H9 (cell line): ENCODE measurements around the gene SIL1. TPM values are rescaled to one million over a fixed set of nuclear protein-coding genes. Genes with fewer than 3 reads are reported as not detected.

ENCODE experiments used
- DNase-seq: peaks from one replicate; pipeline ENCODE4 v3.0.0-alpha.2; 2017
- H2AFZ ChIP-seq: one replicate; pipeline ENCODE4 v1.6.1; 2013; ENCODE audit warnings: mild to moderate bottlenecking, low read length, control low read depth, moderate library complexity
- H2AK5ac ChIP-seq: 2 replicates; pipeline ENCODE4 v1.6.1; 2013; ENCODE audit warnings: low read length, control low read depth, mixed read lengths; ENCODE audit not compliant: insufficient read length
- H2BK120ac ChIP-seq: one replicate; pipeline ENCODE4 v1.6.1; 2013; ENCODE audit warnings: low read depth, mild to moderate bottlenecking, low read length, control low read depth, inconsistent platforms; ENCODE audit not compliant: poor library complexity, severe bottlenecking
- H2BK12ac ChIP-seq: 2 replicates; pipeline ENCODE4 v1.6.1; 2013; ENCODE audit warnings: low read length, control low read depth, mixed read lengths, low read depth; ENCODE audit not compliant: insufficient read length
- H2BK15ac ChIP-seq: 2 replicates; pipeline ENCODE4 v1.6.1; 2013; ENCODE audit warnings: low read depth, low read length, control low read depth
- H2BK20ac ChIP-seq: one replicate; pipeline ENCODE4 v1.6.1; 2013; ENCODE audit warnings: low read depth, mild to moderate bottlenecking, low read length, control low read depth, inconsistent platforms; ENCODE audit not compliant: poor library complexity, severe bottlenecking
- H2BK5ac ChIP-seq: 2 replicates; pipeline ENCODE4 v1.6.1; 2013; ENCODE audit warnings: low read length, control low read depth, mixed read lengths; ENCODE audit not compliant: insufficient read length
- H3K14ac ChIP-seq: 2 replicates; pipeline ENCODE4 v1.6.1; 2013; ENCODE audit warnings: low read length, control low read depth; ENCODE audit not compliant: insufficient read depth
- H3K18ac ChIP-seq: 2 replicates; pipeline ENCODE4 v1.6.1; 2013; ENCODE audit warnings: low read depth, mild to moderate bottlenecking, mixed read lengths, low read length, control low read depth; ENCODE audit not compliant: insufficient read length
- H3K23ac ChIP-seq: 2 replicates; pipeline ENCODE4 v1.6.1; 2013; ENCODE audit warnings: low read length, control low read depth, mixed read lengths, low read depth; ENCODE audit not compliant: insufficient read length
- H3K23me2 ChIP-seq: 2 replicates; pipeline ENCODE4 v1.6.1; 2013; ENCODE audit warnings: low read depth, mild to moderate bottlenecking, mixed read lengths, low read length, control low read depth; ENCODE audit not compliant: insufficient read length, poor library complexity, severe bottlenecking
- H3K27ac ChIP-seq: 2 replicates; pipeline ENCODE4 v1.5.1; 2013; ENCODE audit warnings: low read length, control low read depth, mixed read lengths, low read depth; ENCODE audit not compliant: insufficient read length
- H3K27me3 ChIP-seq: 2 replicates; pipeline ENCODE4 v1.6.1; 2013; ENCODE audit warnings: low read length, control low read depth, inconsistent platforms; ENCODE audit not compliant: insufficient read depth
- H3K4ac ChIP-seq: 2 replicates; pipeline ENCODE4 v1.6.1; 2013; ENCODE audit warnings: low read depth, mild to moderate bottlenecking, control low read depth, inconsistent platforms, low read length, moderate library complexity
- H3K4me1 ChIP-seq: 2 replicates; pipeline ENCODE4 v1.6.1; 2013; ENCODE audit warnings: low read length, control low read depth, inconsistent platforms; ENCODE audit not compliant: insufficient read depth
- H3K4me2 ChIP-seq: 2 replicates; pipeline ENCODE4 v1.6.1; 2013; ENCODE audit warnings: low read length, control low read depth, mixed read lengths; ENCODE audit not compliant: insufficient read length, insufficient read depth
- H3K56ac ChIP-seq: 2 replicates; pipeline ENCODE4 v1.6.1; 2013; ENCODE audit warnings: low read depth, mild to moderate bottlenecking, mixed read lengths, low read length, control low read depth; ENCODE audit not compliant: insufficient read length
- H3K79me1 ChIP-seq: 2 replicates; pipeline ENCODE4 v1.6.1; 2013; ENCODE audit warnings: low read depth, mild to moderate bottlenecking, moderate library complexity, low read length, control low read depth, inconsistent platforms; ENCODE audit not compliant: insufficient read depth, poor library complexity, severe bottlenecking
- H3K79me2 ChIP-seq: 2 replicates; pipeline ENCODE4 v1.6.1; 2013; ENCODE audit warnings: low read length, control low read depth, inconsistent platforms; ENCODE audit not compliant: insufficient read depth
- H3K9ac ChIP-seq: 2 replicates; pipeline ENCODE4 v1.6.1; 2013; ENCODE audit warnings: low read length, control low read depth, mixed read lengths; ENCODE audit not compliant: insufficient read length; ENCODE audit errors: extremely low read depth
- H3K9me3 ChIP-seq: one replicate; pipeline ENCODE4 v1.6.1; 2013; ENCODE audit warnings: low read depth, low read length, inconsistent platforms; ENCODE audit not compliant: control insufficient read depth
- H3T11ph ChIP-seq: one replicate; pipeline ENCODE4 v1.6.1; 2013; ENCODE audit warnings: mild to moderate bottlenecking, low read length, control low read depth, inconsistent platforms
- H4K20me1 ChIP-seq: one replicate; pipeline ENCODE4 v1.6.1; 2013; ENCODE audit not compliant: control insufficient read depth, insufficient read length, insufficient read depth
- H4K5ac ChIP-seq: 2 replicates; pipeline ENCODE4 v1.6.1; 2013; ENCODE audit warnings: low read depth, mild to moderate bottlenecking, mixed read lengths, low read length, control low read depth; ENCODE audit not compliant: insufficient read length
- H4K8ac ChIP-seq: replicated peaks from 2 replicates; pipeline ENCODE4 v1.6.1; 2013; ENCODE audit warnings: low read length, control low read depth, mixed read lengths, low read depth; ENCODE audit not compliant: insufficient read length
- H4K91ac ChIP-seq: 2 replicates; pipeline ENCODE4 v1.6.1; 2013; ENCODE audit warnings: low read depth, mild to moderate bottlenecking, moderate library complexity, mixed read lengths, low read length, control low read depth; ENCODE audit not compliant: insufficient read length
- H3K27ac Mint-ChIP-seq, 3 experiments: 2 replicates in 2 of 3; 3 replicates in 1 of 3; pipeline ENCODE4 v1.8.0; 2020 to 2021; ENCODE audit warnings: mixed read lengths in 3 of 3, mild to moderate bottlenecking in 1 of 3, moderate library complexity in 1 of 3
- H3K27me3 Mint-ChIP-seq: 2 replicates; pipeline ENCODE4 v1.8.0; 2021; ENCODE audit warnings: low read depth, mild to moderate bottlenecking, moderate library complexity, mixed read lengths
- H3K36me3 Mint-ChIP-seq, 3 experiments: 2 replicates in 2 of 3; 3 replicates in 1 of 3; pipeline ENCODE4 v1.8.0; 2020 to 2021; ENCODE audit warnings: low read depth in 3 of 3, mixed read lengths in 3 of 3; ENCODE audit not compliant: insufficient read depth in 1 of 3
- H3K4me1 Mint-ChIP-seq, 2 experiments: 2 replicates each; pipeline ENCODE4 v1.8.0; 2020; ENCODE audit warnings: mixed read lengths in 2 of 2
- H3K4me3 Mint-ChIP-seq, 2 experiments: 2 replicates in 1 of 2; 3 replicates in 1 of 2; pipeline ENCODE4 v1.8.0; 2020 to 2021; ENCODE audit warnings: mild to moderate bottlenecking in 2 of 2, mixed read lengths in 2 of 2, moderate library complexity in 1 of 2
- H3K9me3 Mint-ChIP-seq, 2 experiments: 2 replicates in 1 of 2; 3 replicates in 1 of 2; pipeline ENCODE4 v1.8.0; 2020; ENCODE audit warnings: mild to moderate bottlenecking in 2 of 2, mixed read lengths in 2 of 2, moderate library complexity in 1 of 2
- WGBS: extraction: QIAGEN DNeasy Blood & Tissue Kit; methylation state at CpG from one replicate; pipeline ENCODE4 v1.1.7; 2013; ENCODE audit warnings: missing lambda C conversion rate, low lambda C conversion rate, mixed read lengths; ENCODE audit not compliant: insufficient read length; ENCODE audit errors: extremely low coverage; 5-methylcytosine and 5-hydroxymethylcytosine counted together
- total RNA-seq: library from RNA; stranded (reverse); gene quantifications from 2 replicates; pipeline ENCODE4 v1.2.1, GENCODE V29; 2021
- TF ChIP-seq, protein P1 (sequence below): fragments of 200-600 bp; sonication (generic); conservative IDR thresholded peaks from 3 replicates; pipeline ENCODE4 v1.8.0; 2021; ENCODE audit warnings: antibody characterized with exemption, mild to moderate bottlenecking

The SIL1 gene
- total RNA-seq, 1 experiment from 2014 or later = 10.6 TPM

DNA sequence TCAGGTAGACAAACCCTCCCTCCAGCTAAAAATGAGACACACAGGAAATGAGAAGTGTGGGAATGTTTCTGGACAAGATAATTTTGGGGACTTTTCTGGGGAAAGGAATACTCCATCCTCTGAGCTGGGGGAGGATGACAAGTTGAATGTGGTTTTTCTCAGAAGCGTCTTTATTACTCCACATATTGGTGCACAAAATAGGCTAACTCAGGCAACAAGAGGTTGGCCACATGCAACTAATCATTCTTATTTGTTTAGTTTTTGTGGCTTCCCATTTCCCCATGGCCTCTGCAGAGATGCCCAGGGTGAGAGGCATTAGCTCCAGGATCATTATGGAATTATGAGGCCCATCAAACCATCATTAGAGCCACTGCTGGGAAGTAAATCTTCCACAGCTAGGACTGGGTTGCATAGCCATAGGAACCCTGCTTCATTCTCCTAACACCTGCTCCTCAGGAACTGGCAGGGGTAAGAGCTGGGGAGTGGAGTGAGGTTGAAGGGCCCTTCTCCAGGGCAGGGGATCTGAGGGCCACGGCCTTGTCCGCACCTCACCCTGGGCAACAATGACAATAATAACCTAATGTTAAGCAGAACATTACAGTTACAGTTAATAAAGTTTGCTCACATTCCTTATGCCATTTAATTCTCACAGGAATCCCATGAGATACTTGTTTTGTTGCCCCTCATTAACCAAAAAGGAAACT lies 9.3 kb upstream of the SIL1 start:
- Mint-ChIP-seq H3K4me3 (no peak overlapping the region), H3K4me1 (peaks cover 17 to 18% of the 10 kb centered on the region in 2 experiments), H3K27ac (no peak overlapping the region), H3K27me3 (peaks cover 4% of the 10 kb centered on the region), H3K9me3 (no peaks in the 10 kb centered on the region), H3K36me3 (no peaks in the 10 kb centered on the region)
- Histone ChIP-seq H2AK5ac (no peak overlapping the region), H3K56ac (no peak overlapping the region), H3K9me3 (no peaks in the 10 kb centered on the region), H3K79me1 (no peaks in the 10 kb centered on the region), H2BK12ac (no peak overlapping the region), H2BK15ac (no peak overlapping the region), H3K23me2 (no peaks in the 10 kb centered on the region), H3K79me2 (no peaks in the 10 kb centered on the region), H3K9ac (no peak overlapping the region), H3K27me3 (no peaks in the 10 kb centered on the region), H2BK5ac (no peak overlapping the region), H4K8ac (no peak overlapping the region), H3K23ac (no peak overlapping the region), H3K4me2 (no peak overlapping the region), H4K5ac (no peak overlapping the region), H3K4ac (no peak overlapping the region), H3K4me1 (no peaks in the 10 kb centered on the region; the same call in 1 of the 2 replicates), H3K14ac (no peak overlapping the region), H2AFZ (no peak overlapping the region), H2BK20ac (no peak overlapping the region), H4K91ac (no peak overlapping the region), H3K18ac (no peak overlapping the region), H4K20me1 (no peaks in the 10 kb centered on the region), H3K27ac (no peak overlapping the region), H2BK120ac (no peak overlapping the region), H3T11ph (no peak overlapping the region)
- TF ChIP-seq, protein P1, sequence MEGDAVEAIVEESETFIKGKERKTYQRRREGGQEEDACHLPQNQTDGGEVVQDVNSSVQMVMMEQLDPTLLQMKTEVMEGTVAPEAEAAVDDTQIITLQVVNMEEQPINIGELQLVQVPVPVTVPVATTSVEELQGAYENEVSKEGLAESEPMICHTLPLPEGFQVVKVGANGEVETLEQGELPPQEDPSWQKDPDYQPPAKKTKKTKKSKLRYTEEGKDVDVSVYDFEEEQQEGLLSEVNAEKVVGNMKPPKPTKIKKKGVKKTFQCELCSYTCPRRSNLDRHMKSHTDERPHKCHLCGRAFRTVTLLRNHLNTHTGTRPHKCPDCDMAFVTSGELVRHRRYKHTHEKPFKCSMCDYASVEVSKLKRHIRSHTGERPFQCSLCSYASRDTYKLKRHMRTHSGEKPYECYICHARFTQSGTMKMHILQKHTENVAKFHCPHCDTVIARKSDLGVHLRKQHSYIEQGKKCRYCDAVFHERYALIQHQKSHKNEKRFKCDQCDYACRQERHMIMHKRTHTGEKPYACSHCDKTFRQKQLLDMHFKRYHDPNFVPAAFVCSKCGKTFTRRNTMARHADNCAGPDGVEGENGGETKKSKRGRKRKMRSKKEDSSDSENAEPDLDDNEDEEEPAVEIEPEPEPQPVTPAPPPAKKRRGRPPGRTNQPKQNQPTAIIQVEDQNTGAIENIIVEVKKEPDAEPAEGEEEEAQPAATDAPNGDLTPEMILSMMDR = no peak
- DNase-seq = no peak
- WGBS = no CpG with 5 or more reads among the region's 3 CpGs
